GM21717 (cell line): ENCODE data around the gene SLCO2A1.

Experiments
- ATAC-seq: cut with Tn5 transposase; IDR thresholded peaks from one replicate; pipeline ENCODE4 v1.9.1; 2021; ENCODE audit warnings: mild to moderate bottlenecking, moderate library complexity; ENCODE audit not compliant: unreplicated experiment

Gene SLCO2A1

GRCh38 chr3:134061401-134061800 is 31.7 kb upstream of the SLCO2A1 start:
- no peak for ATAC-seq

GRCh38 chr3:134060561-134061385 is 31.0 kb upstream of the SLCO2A1 start:
- ATAC-seq: no peak

GRCh38 chr3:134059671-134060560 is 30.2 kb upstream of the SLCO2A1 start:
- no peak for ATAC-seq

GRCh38 chr3:134059035-134059601 is 29.4 kb upstream of the SLCO2A1 start:
- ATAC-seq: no peak

- no peak for ATAC-seq
Measured at GRCh38 chr3:134057654-134058110, 28.0 kb upstream of the SLCO2A1 start.

GRCh38 chr3:134057006-134057653 is 27.4 kb upstream of the SLCO2A1 start:
- ATAC-seq: no peak

- no peak for ATAC-seq
Measured at GRCh38 chr3:134056464-134056891, 26.8 kb upstream of the SLCO2A1 start.

- no peak for ATAC-seq
Measured at GRCh38 chr3:134055661-134056060, 25.9 kb upstream of the SLCO2A1 start.

- no peak for ATAC-seq
Measured at GRCh38 chr3:134054881-134055280, 25.2 kb upstream of the SLCO2A1 start.

- ATAC-seq: no peak
Measured at GRCh38 chr3:134054231-134054630, 24.5 kb upstream of the SLCO2A1 start.

GRCh38 chr3:134052370-134052769 is 22.6 kb upstream of the SLCO2A1 start:
- ATAC-seq: no peak

- ATAC-seq: no peak
Measured at GRCh38 chr3:134049676-134050075, 20.0 kb upstream of the SLCO2A1 start.

GRCh38 chr3:134048278-134048996 is 18.7 kb upstream of the SLCO2A1 start:
- ATAC-seq: no peak

GRCh38 chr3:134044459-134044858 is 14.7 kb upstream of the SLCO2A1 start:
- no peak for ATAC-seq

GRCh38 chr3:134040066-134040465 is 10.3 kb upstream of the SLCO2A1 start:
- no peak for ATAC-seq

GRCh38 chr3:134039161-134039862 is 9.6 kb upstream of the SLCO2A1 start:
- no peak for ATAC-seq

GRCh38 chr3:134038716-134039115 is 9.0 kb upstream of the SLCO2A1 start:
- ATAC-seq: no peak

GRCh38 chr3:134038071-134038491 is 8.4 kb upstream of the SLCO2A1 start:
- ATAC-seq: no peak

- ATAC-seq: no peak
Measured at GRCh38 chr3:134037168-134037567, 7.4 kb upstream of the SLCO2A1 start.

GRCh38 chr3:134036291-134036690 is 6.6 kb upstream of the SLCO2A1 start:
- ATAC-seq: no peak
